T-helper 1 cell treated with Interleukin-12 subunit alpha and Interleukin-12 subunit beta and Interleukin-4 antibody, amounts not matched to agents 30 μg/mL and 1 μg/mL, for 36 hours (primary cell): Measurements from ENCODE around the gene CEP162.

Experiments used
- H3K27ac Mint-ChIP-seq: one replicate; pipeline ENCODE4 v1.8.0; 2021; ENCODE audit warnings: mild to moderate bottlenecking, mixed read lengths
- H3K27me3 Mint-ChIP-seq: one replicate; pipeline ENCODE4 v1.8.0; 2021; ENCODE audit warnings: low read depth, mixed read lengths
- H3K36me3 Mint-ChIP-seq: one replicate; pipeline ENCODE4 v1.8.0; 2021; ENCODE audit warnings: low read depth, mixed read lengths
- H3K4me1 Mint-ChIP-seq: one replicate; pipeline ENCODE4 v1.8.0; 2021; ENCODE audit warnings: low read depth, mixed read lengths
- H3K4me3 Mint-ChIP-seq: one replicate; pipeline ENCODE4 v1.8.0; 2021; ENCODE audit warnings: mild to moderate bottlenecking, moderate library complexity, mixed read lengths
- H3K9me3 Mint-ChIP-seq: one replicate; pipeline ENCODE4 v1.8.0; 2021; ENCODE audit warnings: mixed read lengths

Gene CEP162

GRCh38 chr6:84074988-84075781 is 152.3 kb downstream of the CEP162 start:
- H3K4me3 Mint-ChIP-seq, result no peak overlapping the region
- no peaks in the 10 kb centered on the region for H3K9me3 Mint-ChIP-seq
- H3K27me3 Mint-ChIP-seq, result no peaks in the 10 kb centered on the region
- H3K36me3 Mint-ChIP-seq, result no peaks in the 10 kb centered on the region
- no peaks in the 10 kb centered on the region for H3K4me1 Mint-ChIP-seq
- no peak overlapping the region for H3K27ac Mint-ChIP-seq
